ENCODE data around the gene IGSF9.
A peak's percentile ranks its signal among the peaks of the same experiment; 100 is the strongest.

Gene IGSF9

DNA sequence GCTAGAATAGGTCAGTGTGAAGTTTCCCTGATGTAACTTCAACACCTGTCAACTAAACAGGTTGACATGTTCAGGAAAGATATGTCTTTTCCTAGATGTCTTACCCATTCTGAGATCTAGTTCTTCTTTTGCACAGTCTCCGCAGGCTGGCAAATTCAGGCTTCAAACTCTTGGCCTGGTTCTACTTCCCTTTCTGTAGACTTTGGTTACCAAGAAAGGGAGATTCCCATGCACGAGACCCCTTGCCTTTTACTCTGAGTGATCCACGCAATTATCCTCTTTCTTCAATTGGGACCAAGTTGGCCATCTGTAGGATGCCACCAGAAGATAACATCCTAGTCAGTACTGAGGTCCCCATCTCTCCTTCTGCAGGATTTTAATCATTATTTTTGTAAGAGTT, 47.5 kb downstream of the IGSF9 start:
- no peak for DNase-seq (ENCODE audit: low read depth)

DNA sequence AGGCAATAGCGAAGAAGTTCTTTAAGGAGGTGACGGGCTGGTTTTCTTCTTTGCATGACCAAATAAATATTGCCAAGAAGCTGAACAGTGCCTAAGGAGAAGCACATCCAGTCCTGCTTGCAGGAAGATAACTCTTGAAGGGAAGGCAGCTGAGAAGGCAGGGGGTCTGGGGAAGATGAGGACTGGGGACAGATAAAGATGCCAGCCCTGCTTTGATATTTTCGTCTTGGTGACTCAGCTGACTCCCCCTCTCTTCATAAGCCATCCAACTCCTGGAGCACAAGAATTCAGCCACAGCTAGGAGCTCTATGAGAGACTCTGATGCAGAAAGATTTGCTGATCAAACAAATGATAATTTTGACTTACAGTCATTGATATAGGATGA, 48.9 kb downstream of the IGSF9 start:
- DNase-seq (ENCODE audit: low read depth) = no peak

DNA sequence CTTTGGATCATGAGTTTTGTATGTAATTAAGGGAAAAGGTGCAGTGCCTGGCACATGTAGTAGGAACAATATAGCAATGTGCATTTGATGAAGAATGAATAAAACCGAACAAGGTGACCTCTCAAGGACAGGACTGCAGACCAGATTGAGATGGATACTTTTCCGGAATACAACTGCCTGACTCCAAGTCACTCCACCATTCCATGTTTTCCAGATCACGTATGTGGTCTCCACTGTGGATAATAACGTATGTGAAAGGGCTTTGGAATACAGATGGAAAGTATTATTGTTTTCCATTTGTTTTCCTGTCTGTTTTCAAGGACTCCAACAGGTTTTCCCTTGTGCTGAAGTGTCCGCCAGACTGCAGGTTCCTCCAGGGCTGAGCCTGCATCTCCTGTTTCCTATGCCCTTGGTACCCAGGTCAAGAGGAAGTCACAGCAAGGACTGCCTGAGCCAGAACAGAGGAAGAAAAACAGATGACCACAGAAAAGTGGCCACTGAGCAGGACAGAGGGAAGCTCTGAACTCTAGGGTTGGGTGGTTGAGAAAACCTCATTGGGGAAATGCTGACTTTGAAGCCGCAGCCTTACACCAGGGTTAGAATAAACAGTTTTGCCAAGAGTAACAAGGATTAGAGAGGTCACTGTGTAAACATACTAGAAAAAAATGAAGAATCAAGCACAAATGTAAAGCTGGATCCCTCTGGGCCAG, 49.4 kb downstream of the IGSF9 start:
- DNase-seq (ENCODE audit: low read depth) = no peak

DNA sequence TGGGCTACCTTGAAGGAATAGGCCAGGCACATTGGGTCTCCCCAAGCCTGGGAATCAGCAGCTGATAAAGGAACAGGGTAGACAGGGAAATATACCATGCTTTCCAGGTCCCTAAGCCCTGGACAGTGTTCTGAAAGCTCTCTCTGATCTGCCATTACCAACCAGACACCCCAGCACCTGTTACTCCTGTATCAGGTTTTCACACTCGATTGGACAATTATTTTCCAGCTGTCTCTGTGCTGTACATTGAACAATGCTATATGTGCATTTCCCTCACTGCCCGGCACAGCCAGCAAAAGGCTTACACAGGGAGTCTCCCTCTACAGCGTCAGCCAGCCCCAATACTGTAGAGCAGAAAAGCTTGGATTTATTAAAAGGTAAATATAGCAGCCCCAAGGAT, 50.1 kb downstream of the IGSF9 start:
- no peak for DNase-seq (ENCODE audit: low read depth)

DNA sequence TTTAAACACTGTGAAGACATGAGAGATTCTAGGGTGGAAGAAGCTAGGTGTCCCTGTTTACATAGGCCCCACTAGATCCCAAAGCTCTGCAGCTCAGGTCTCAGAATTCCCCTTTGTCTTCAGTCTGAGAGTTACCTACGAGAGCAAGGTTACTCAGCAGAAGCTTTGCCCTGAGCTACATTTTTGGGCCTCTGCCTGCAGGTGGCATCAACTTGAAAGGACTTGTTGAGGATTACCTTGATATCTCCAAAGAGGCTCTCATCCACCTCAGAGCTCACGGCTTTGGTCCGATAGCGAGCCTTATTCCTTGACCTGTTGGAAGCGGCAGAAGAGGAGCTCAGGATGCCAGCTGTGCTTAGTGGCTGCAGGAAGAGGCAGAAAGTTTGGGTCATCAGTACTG, 52.5 kb downstream of the IGSF9 start:
- DNase-seq (ENCODE audit: low read depth) = no peak

DNA sequence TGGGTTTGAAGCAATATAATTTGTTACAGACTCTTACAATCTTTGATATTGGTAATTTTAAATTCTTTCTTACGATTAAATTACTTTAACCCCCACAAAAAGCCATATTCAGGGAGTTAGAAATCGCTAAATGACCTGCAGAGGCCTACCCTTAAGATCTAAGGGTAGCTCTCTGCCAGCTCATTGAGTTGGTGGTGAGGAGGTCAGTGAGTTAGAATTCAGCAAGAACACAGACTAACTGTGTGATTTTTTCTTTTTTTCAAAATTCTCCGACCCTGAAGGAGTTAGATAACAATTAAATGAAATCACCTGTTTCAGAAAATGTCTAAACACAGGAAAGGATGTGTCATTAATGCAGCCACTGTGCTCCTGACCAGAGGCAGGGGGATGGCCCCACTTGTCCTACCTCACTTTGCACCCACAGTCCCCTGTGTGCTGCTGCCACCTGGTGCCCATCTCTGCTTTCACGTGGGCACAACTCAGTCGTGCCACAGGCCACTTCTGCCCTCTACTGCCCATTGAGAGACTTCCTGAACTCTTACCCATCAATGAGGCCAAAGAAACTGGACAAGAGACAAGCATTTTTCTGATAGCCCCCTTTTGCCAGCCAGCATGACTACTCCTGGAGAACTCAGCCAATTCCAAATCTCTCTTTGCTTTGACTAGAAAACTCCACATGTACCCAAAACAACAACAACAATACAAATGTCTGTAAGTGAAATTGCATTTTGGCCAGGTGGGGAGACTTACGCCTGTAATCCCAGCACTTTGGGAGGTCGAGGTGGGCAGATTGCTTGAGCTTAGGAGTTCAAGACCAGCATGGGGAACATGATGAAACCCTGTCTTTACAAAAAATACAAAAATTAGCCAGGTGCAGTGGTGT, 53.9 kb downstream of the IGSF9 start:
- peak; percentile 72 for DNase-seq (ENCODE audit: low read depth)

DNA sequence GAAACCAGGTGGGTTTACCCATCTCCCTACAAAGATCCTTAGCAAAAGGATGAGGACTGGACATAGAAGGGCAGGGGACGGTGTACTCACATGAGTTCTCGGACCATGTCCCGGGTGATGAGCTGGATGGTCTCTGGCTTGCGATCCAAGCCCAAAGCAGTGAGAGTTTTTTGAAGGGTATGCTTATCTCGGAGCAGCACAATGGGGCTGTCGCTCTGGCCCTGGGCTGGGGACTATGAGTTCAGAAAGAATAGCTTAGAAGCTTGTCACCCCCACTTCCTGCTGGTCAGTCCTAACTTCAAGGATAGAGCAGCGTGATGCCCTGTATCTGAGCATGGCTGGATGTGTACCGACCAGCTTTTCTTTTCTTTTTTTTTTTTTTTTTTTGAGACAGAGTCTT, 55.0 kb downstream of the IGSF9 start:
- no peak for DNase-seq (ENCODE audit: low read depth)

DNA sequence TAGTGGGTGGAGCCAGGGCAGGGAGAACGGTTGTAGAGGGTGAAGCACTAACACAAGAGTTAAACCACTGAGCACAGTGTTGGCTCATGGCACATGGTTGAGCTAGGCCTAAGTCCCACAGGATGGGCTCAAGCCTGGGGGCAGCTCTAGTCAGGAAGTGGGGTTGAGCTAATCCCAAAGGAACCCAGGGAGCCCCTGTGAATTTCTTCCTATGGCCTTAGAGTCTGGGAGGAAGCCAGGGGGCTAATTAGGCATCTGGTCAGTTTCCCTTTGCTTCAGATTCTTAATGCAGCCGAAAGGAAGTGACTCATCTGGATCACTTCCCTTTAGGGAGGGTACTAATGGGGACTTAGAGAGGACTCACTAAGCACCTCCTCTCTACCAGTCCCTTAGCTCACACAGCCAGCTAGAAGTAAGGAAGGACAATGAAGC, 55.6 kb downstream of the IGSF9 start:
- DNase-seq (ENCODE audit: low read depth) = no peak

DNA sequence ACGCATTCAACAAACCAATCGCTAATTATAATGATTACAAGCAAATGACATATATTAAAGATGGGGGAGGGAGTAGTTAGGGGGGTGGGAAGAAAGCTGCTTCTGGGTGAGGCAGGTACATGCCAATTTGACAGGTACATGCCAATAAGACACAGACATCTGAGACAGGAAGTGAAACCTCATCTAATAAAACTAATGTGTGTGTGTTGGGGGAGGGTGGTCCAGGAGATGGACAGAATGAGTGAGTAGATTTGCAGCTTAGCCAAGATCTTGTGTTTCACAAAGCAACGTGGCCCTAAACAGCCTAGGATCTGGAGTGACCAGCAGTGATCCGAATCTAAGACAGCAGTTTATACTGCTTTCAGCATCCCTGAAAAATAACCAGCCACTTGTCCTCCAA, 56.2 kb downstream of the IGSF9 start:
- DNase-seq (ENCODE audit: low read depth) = no peak

DNA sequence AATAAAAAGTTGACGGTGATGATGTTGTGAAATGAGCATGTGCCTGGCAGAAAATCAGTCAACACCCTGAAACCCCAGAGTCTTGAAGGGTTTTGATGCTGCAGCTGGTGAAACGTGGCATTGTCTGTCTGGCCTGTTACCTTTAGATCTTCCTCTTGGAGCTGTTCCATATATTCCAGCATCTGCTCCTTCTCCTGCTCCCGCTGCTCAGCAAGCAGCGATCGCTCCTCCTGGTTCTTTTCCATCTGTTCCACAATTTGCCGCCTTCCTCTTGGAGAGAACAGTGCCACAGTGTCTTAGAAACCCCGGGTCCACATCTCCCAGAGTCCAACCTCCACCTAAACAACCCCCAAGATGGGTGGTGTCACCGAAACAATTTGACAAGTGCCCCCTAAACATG, 61.1 kb downstream of the IGSF9 start:
- no peak for DNase-seq (ENCODE audit: low read depth)

DNA sequence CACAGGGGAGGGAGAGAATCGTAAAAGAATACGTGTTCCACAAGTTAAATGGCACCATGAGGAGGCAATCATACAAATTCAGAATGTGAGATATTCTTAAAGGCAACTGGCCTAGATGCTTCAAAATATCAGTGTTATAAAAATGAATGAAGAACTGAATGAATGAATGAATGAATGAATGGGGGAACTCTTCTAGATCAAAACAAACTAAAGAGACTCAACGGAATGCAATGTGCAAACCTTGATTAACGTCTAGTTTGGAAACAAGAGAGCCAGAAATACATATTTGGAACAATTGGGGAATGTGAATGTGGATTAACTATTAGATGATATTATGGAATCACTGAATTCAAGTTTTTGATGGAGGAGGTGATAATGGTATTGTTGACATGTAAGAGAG, 62.3 kb downstream of the IGSF9 start:
- DNase-seq (ENCODE audit: low read depth) = no peak

DNA sequence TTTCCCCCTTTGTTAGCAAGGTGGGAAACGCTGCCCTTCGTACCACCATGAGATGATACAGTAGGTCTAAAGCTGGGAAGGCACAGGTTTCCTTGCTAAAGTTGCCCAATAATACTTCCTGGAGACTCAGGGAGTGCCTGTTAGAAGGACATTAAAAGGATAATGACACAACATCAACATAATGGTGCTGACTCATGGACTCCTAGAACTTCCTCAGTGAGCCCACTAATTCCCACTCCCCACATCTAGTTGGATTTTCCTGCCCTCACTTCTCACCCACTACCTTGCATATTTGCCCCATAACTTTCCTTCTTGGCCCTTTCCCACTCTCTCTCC, 62.9 kb downstream of the IGSF9 start:
- no peak for DNase-seq (ENCODE audit: low read depth)

DNA sequence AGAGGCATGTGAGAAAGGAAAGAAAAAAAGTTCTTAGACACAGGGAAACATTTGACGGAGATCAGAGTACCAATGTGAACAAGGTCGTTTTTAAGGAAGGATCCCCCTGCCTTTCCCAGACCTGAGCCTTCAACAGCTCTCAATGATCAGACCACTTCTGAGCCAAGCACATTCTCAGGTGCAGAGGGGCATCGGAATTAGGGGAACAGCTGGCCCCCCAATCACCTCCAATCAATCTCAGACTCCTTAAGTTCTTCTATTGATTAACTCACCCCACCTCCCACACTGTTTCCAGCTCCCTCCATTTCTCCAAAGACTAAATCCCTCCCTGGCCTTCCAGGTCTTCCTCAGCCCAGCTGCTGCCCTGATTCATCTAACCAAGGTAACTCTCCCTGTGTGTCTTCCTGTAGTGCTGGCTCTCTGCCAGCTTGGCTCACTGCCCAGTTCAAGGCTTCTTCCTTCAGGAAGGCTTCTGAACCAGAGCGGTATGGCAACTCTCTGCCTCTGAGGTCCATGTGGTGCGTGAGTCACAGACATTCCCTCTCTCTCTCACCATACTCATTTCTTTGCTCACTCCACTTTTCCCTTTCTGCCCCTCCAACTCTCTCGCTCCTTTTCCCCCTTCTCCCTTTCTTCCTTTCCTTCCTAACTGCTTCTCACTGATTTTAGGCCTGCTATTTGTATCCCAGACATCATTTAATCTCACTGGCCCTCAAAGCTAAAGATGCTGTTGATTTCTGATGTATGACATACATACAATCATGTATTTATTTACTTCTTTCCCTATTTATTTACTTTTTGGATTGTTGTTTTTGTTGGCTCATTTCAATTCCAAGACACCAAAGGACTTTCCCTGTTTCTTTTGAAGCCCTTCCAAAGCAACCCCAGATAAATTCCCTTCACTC, 63.5 kb downstream of the IGSF9 start:
- DNase-seq (ENCODE audit: low read depth) = no peak

DNA sequence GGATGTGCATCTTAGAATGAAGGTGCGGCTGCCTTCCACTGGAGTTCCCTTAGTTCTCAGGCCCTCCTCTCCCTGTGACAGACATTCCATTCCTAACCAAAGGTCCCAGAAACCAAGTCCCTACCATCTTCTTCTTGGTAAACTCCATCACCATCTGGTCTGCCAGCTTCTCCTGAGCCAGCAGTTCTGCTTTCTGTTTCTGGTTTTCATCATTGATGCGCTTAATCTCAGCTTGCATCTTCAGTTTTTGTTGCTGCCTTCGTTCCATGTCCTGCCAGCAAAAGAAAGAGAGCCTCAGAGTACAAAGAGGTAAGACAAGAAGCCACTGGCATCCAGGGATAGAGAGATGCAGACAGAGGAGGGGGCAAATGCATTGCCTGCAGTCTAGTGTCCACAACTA, 65.0 kb downstream of the IGSF9 start:
- no peak for DNase-seq (ENCODE audit: low read depth)

DNA sequence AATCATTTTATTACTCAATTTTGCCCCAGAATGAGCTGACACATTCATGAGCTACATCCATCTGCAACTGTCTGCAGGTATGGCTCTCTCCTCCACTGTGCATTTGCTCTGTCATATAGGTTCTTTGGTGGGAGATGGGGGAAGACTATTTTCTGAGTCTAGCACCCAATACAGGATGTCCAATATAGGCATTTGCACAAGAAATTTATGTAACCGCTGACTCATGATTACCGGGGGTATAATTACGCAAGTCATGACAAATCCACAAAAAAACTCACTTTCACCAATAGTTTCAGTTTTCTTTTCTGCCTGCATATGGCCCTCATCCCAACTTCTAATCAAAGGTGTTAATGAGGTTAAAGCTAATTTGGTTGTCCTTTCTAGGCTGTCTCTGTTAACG, 65.4 kb downstream of the IGSF9 start:
- no peak for DNase-seq (ENCODE audit: low read depth)

DNA sequence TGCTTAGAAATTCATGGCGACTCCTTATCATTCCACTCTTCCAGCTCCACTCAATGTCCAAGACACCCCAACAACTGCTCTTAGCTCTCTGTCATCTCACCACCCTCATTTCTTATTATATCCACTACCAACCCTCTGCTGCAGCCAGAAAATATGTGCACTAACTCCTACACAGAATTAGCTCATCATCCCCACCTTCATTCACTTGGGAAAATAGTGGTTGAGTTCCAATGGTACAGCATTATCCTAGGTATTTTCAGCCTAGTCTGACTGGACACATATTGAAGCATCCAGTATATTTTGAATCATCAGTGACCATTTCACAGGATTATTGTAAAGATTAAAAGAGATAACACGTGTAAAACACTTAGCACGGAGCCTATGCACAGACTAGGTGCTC, 66.3 kb downstream of the IGSF9 start:
- DNase-seq (ENCODE audit: low read depth) = no peak

DNA sequence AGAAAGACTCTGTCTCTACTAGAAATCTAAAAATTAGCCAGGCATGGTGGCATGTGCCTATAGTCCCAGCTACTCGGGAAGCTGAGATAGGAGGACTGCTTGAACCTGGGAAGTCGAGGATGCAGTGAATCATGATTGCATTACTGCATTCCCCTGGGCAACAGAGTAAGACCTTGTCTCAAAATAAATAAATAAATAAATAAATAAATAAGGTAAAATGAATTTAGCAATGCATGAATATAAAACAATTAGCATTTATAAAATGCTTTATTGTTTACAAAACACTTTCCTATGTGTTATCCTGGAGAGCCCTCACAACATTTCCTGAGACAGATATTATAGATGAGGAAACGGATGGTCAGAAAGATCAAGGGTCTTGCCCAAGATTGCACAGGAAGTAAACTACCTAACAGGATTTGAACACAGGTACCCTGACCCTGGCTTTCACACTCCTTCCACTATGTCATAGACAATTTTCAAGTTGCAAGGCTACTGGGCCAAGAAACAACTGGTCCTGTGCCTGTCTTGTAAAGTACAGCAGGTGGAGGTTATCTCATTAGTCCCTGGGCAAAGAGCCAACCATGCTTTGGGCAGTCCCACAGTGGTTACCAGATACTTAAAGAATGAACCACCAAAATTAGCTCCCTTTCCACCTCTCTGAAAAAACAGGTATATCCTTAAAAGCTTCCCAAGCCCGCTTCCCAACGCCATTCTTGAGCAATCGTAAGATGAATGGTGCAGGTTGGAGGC, 67.5 kb downstream of the IGSF9 start:
- no peak for DNase-seq (ENCODE audit: low read depth)
